Mucosa of rectum (tissue), 2 donors: ENCODE measurements around the gene SPTAN1.
"Not testable (repeated sequence)": the region's sequence is repeated elsewhere in the genome, so short reads cannot be mapped to it uniquely, and the experiment has no call there.

Source experiments
- H3K27ac ChIP-seq, 2 donors: one replicate each; pipeline ENCODE4 v1.7.0; 2013; ENCODE audit warnings: inconsistent platforms in 2 of 2, low read depth in 2 of 2, low read length in 2 of 2
- H3K27me3 ChIP-seq, 2 donors: one replicate each; pipeline ENCODE4 v1.7.0; 2013; ENCODE audit warnings: low read length in 2 of 2; ENCODE audit not compliant: control insufficient read depth in 2 of 2, insufficient read depth in 2 of 2
- H3K36me3 ChIP-seq, 2 donors: one replicate each; pipeline ENCODE4 v1.7.0; 2013; ENCODE audit warnings: low read length in 2 of 2; ENCODE audit not compliant: control insufficient read depth in 2 of 2, insufficient read depth in 2 of 2
- H3K4me1 ChIP-seq, 2 donors: one replicate each; pipeline ENCODE4 v1.7.0; 2013; ENCODE audit warnings: low read length in 2 of 2, mild to moderate bottlenecking in 1 of 2; ENCODE audit not compliant: control insufficient read depth in 2 of 2, insufficient read depth in 2 of 2
- H3K4me3 ChIP-seq, 2 donors: one replicate each; pipeline ENCODE4 v1.7.0; 2013; ENCODE audit warnings: low read length in 2 of 2
- H3K9ac ChIP-seq, 2 donors: one replicate each; pipeline ENCODE4 v1.7.0; 2013; ENCODE audit warnings: low read length in 2 of 2, low read depth in 1 of 2, mild to moderate bottlenecking in 1 of 2
- H3K9me3 ChIP-seq, 2 donors: one replicate each; pipeline ENCODE4 v1.7.0; 2013; ENCODE audit warnings: low read length in 2 of 2; ENCODE audit not compliant: control insufficient read depth in 2 of 2
- donor health status: healthy.
- donor health status: Normal muscosa, but diverticular disease.

The SPTAN1 gene

GRCh38 chr9:128636024-128636390, 83.6 kb downstream of the SPTAN1 start:
- peak overlapping the region; percentile 15 to 52 for H3K4me3 ChIP-seq
- H3K36me3 ChIP-seq = peaks cover 29 to 33% of the 10 kb centered on the region in 2 donors
- peaks cover 13 to 22% of the 10 kb centered on the region in 2 donors for H3K4me1 ChIP-seq
- H3K27ac ChIP-seq = peak overlapping the region; percentile 91
- H3K9ac ChIP-seq = peak overlapping the region; percentile 47 to 68
- H3K9me3 ChIP-seq = no peaks in the 10 kb centered on the region
- H3K27me3 ChIP-seq = no peaks in the 10 kb centered on the region

- Histone ChIP-seq H3K27ac (peak overlapping the region; percentile 91), H3K27me3 (no peaks in the 10 kb centered on the region), H3K4me3 (no peak overlapping the region), H3K36me3 (peaks cover 26% of the 10 kb centered on the region in 2 donors), H3K9me3 (no peaks in the 10 kb centered on the region), H3K9ac (peak overlapping the region in 1 of 2 donors; percentile 9), H3K4me1 (peaks cover 13 to 22% of the 10 kb centered on the region in 2 donors)
These were observed 84.5 kb downstream of the SPTAN1 start for GRCh38 chr9:128636556-128637530.

GRCh38 chr9:128637656-128638055, 85.3 kb downstream of the SPTAN1 start:
- no peaks in the 10 kb centered on the region for H3K9me3 ChIP-seq
- no peak overlapping the region for H3K27ac ChIP-seq
- no peaks in the 10 kb centered on the region for H3K27me3 ChIP-seq
- peaks cover 18% of the 10 kb centered on the region in 2 donors for H3K36me3 ChIP-seq
- no peak overlapping the region for H3K4me3 ChIP-seq
- peaks cover 13 to 22% of the 10 kb centered on the region in 2 donors for H3K4me1 ChIP-seq
- H3K9ac ChIP-seq = no peak overlapping the region

DNA sequence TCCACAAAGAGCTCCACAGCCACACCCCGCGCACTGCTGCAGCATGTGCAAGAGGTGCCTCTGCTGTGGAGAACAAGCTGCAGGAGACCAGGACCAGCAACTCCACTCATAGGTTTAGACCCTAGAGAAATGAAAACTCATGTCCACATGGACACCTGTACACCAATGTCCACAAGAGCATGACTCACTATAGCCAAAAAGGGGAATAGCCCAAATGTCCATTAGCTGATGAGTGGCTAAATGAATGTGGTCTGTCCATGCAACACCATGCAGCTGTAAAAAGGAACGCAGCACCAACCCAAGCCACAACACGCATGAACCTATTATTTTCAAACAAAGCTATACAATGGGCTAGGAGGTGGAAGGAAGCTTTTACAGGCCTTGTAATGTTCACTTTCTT, 86.2 kb downstream of the SPTAN1 start:
- H3K36me3 ChIP-seq = peaks cover 9% of the 10 kb centered on the region in 2 donors
- no peak overlapping the region for H3K9ac ChIP-seq
- no peak overlapping the region for H3K27ac ChIP-seq
- H3K4me3 ChIP-seq = no peak overlapping the region
- H3K4me1 ChIP-seq = peaks cover 13 to 22% of the 10 kb centered on the region in 2 donors
- no peaks in the 10 kb centered on the region for H3K9me3 ChIP-seq
- no peaks in the 10 kb centered on the region for H3K27me3 ChIP-seq

- peaks cover 3 to 4% of the 10 kb centered on the region in 2 donors for H3K36me3 ChIP-seq
- peaks cover 6 to 11% of the 10 kb centered on the region in 2 donors for H3K4me1 ChIP-seq
- no peaks in the 10 kb centered on the region for H3K9me3 ChIP-seq
- no peak overlapping the region for H3K4me3 ChIP-seq
- no peak overlapping the region for H3K27ac ChIP-seq
- no peak overlapping the region for H3K9ac ChIP-seq
- no peaks in the 10 kb centered on the region for H3K27me3 ChIP-seq
These were observed 88.2 kb downstream of the SPTAN1 start for GRCh38 chr9:128640603-128641002.

- H3K4me1 ChIP-seq = no peaks in the 10 kb centered on the region
- peaks cover 3 to 4% of the 10 kb centered on the region in 2 donors for H3K36me3 ChIP-seq
- no peak overlapping the region for H3K9ac ChIP-seq
- no peak overlapping the region for H3K27ac ChIP-seq
- no peaks in the 10 kb centered on the region for H3K27me3 ChIP-seq
- H3K4me3 ChIP-seq = no peak overlapping the region
- H3K9me3 ChIP-seq = no peaks in the 10 kb centered on the region
These were observed 90.4 kb downstream of the SPTAN1 start for GRCh38 chr9:128642675-128643245.

DNA sequence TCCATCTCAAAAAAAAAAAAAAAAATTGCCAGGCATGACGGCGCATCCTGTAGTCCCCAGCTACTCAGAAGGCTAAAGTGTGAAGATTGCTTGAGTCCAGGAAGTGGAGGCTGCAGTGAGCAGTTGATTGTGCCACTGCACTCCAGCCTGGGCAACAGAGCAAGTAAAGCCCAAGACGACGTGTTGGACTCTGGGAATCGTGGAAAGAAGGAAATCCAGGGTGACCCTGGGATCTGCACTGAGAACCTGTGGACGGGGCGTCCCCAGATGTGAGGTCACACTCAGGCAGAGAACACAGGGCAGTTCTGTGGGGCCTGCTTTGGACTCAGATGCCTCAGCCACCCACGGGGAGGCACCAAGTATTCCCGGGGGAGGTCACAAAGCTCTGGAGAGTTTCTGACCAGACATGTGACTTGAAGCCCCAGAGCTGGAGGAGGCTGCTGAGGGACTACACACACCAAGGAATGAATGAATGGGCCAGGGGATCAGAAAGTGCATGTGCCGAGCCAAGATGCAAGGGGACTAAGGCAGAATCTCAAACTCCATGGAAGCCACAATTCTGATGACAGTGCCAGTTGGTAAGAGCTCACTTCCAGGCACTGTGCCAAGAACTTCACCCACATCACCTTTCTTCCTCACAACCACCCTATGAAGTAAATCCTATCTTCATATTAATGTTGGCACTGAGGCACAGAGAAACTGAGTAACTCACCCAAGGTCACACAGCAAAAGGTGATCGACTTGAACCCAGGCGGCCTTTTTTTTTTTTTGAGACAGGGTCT, 91.3 kb downstream of the SPTAN1 start:
- no peaks in the 10 kb centered on the region for H3K9me3 ChIP-seq
- H3K27ac ChIP-seq = no peak overlapping the region
- no peak overlapping the region for H3K9ac ChIP-seq
- no peak overlapping the region for H3K4me3 ChIP-seq
- H3K4me1 ChIP-seq = no peaks in the 10 kb centered on the region
- no peaks in the 10 kb centered on the region for H3K27me3 ChIP-seq
- peaks cover 3 to 4% of the 10 kb centered on the region in 2 donors for H3K36me3 ChIP-seq

DNA sequence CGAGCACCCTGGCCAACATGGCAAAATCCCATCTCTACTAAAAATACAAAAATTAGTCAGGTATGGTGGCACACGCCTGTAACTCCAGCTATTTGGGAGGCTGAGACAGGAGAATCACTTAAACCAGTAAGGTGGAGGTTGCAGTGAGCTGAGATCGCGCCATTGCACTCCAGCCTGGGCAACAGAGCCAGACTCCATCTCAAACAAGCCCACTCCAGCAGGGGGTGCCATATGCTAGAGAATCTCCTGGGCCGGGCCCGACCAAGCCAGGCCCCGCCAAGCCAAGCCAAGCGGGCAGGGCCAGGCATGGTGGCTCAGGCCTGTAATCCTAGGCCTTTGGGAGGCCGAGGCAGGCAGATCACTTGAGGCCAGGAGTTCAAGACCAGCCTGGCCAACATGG, 95.8 kb downstream of the SPTAN1 start:
- H3K27ac ChIP-seq, H3K27me3 ChIP-seq, H3K36me3 ChIP-seq, H3K4me1 ChIP-seq, H3K4me3 ChIP-seq, H3K9me3 ChIP-seq, H3K9ac ChIP-seq: not testable (repeated sequence)

DNA sequence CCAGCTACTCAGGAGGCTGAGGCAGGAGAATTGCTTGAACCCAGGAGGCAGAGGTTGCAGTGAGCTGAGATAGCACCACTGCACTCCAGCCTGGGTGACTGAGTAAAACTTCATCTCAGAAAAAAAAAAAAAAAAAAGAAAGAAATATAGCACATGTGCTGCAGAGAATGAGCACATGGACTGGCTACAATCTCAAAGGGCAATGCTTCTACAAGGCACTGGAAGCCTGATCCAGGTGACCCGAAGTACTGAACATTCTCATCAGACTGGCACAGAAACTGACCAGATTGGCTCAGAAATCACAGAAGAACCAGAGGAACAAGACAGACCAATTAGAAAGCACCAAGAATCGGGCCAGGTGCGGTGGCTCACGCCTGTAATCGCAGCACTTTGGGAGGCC, 99.4 kb downstream of the SPTAN1 start:
- H3K36me3 ChIP-seq = no peaks in the 10 kb centered on the region
- H3K27ac ChIP-seq = no peak overlapping the region
- H3K4me1 ChIP-seq = no peaks in the 10 kb centered on the region
- no peaks in the 10 kb centered on the region for H3K27me3 ChIP-seq
- no peaks in the 10 kb centered on the region for H3K9me3 ChIP-seq
- no peak overlapping the region for H3K4me3 ChIP-seq
- H3K9ac ChIP-seq = no peak overlapping the region

DNA sequence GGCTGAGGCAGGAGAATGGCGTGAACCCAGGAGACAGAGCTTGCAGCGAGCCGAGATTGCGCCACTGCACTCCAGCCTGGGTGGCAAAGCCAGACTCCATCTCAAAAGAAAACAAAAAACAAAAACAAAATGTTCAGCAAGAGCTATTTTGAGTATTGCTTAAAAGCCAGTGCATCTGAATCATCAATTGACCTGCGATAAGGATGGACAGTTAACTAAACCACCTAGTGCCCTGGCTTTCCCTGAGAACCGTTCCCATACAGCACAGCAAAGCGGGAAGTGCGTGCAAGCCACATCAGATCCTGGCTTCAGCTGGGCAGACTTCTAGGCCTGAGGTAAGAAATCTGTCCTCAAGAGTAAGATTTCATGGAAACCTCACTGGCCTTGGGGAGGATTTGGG, 101.5 kb downstream of the SPTAN1 start:
- Histone ChIP-seq H3K9ac (no peak overlapping the region), H3K9me3 (no peaks in the 10 kb centered on the region), H3K27ac (no peak overlapping the region), H3K4me1 (no peaks in the 10 kb centered on the region), H3K4me3 (no peak overlapping the region), H3K36me3 (no peaks in the 10 kb centered on the region), H3K27me3 (no peaks in the 10 kb centered on the region)
